Measurements from ENCODE around the gene AHNAK. TPM values are rescaled to one million over a fixed set of nuclear protein-coding genes. Genes with fewer than 3 reads are reported as not detected.

AHNAK gene
- total RNA-seq, 1 donor from 2014 or later, result 226 TPM

DNA sequence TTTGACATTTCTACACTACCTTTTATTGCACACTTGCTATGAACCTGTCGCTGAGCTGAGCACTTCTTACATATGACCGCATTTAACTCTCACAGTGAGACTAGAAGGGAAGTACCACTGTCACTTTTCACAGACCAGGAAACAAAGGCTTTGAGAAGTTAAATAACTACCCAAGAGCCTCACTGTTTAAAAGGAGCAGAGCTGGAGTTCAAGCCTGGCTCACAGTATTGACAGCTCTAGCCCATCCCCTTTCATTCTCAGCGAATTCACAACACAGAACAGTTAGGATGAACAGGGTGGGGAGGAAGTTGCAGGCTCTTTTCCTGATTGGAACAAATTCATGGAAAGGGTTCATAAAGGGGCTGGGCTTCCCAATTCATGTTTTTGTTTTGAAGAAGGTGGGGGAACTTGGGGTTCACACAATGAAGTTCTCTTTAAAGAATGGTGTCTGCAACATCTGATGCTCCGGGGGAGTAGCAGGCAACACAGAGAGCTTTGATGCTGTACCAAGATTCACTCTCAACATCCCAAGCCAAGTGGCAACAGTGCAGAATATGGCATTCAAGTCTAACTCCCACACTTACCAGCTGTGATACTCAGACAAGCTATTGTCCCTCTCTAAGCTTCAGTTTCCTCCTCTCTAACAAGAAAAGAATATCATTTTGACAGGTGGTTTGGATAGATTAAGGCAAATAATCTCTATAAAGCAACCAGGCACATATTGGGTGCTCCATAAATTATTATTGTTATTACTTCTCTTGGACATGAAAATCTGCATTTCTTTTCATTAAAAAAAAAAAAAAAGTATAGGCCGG, 110.6 kb downstream of the AHNAK start:
- TF ChIP-seq, protein P1, sequence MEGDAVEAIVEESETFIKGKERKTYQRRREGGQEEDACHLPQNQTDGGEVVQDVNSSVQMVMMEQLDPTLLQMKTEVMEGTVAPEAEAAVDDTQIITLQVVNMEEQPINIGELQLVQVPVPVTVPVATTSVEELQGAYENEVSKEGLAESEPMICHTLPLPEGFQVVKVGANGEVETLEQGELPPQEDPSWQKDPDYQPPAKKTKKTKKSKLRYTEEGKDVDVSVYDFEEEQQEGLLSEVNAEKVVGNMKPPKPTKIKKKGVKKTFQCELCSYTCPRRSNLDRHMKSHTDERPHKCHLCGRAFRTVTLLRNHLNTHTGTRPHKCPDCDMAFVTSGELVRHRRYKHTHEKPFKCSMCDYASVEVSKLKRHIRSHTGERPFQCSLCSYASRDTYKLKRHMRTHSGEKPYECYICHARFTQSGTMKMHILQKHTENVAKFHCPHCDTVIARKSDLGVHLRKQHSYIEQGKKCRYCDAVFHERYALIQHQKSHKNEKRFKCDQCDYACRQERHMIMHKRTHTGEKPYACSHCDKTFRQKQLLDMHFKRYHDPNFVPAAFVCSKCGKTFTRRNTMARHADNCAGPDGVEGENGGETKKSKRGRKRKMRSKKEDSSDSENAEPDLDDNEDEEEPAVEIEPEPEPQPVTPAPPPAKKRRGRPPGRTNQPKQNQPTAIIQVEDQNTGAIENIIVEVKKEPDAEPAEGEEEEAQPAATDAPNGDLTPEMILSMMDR (IDR thresholded peaks at IDR 0.05; ENCODE audit: insufficient read depth, low read length, poor library complexity, severe bottlenecking), result no peak
- no peak for DNase-seq (ENCODE audit: low read depth)
- Histone ChIP-seq H3K27me3 (ENCODE audit: control insufficient read depth, insufficient read depth, low read length) (no peaks in the 10 kb centered on the region), H3K4me3 (ENCODE audit: low read depth, low read length) (no peak overlapping the region), H3K36me3 (ENCODE audit: control insufficient read depth, insufficient read depth, low read length) (no peaks in the 10 kb centered on the region)

GRCh38 chr11:62433904-62434276, 112.7 kb downstream of the AHNAK start:
- no peak for DNase-seq (ENCODE audit: low read depth)
- Histone ChIP-seq H3K36me3 (ENCODE audit: control insufficient read depth, insufficient read depth, low read length) (no peaks in the 10 kb centered on the region), H3K27me3 (ENCODE audit: control insufficient read depth, insufficient read depth, low read length) (no peaks in the 10 kb centered on the region), H3K4me3 (ENCODE audit: low read depth, low read length) (no peak overlapping the region)
- TF ChIP-seq, protein P1 (IDR thresholded peaks at IDR 0.05; ENCODE audit: insufficient read depth, low read length, poor library complexity, severe bottlenecking), result no peak

- TF ChIP-seq, protein P1 (IDR thresholded peaks at IDR 0.05; ENCODE audit: insufficient read depth, low read length, poor library complexity, severe bottlenecking), result no peak
- H3K27me3 ChIP-seq (ENCODE audit: control insufficient read depth, insufficient read depth, low read length), result no peaks in the 10 kb centered on the region
- no peak overlapping the region for H3K4me3 ChIP-seq (ENCODE audit: low read depth, low read length)
Observed at GRCh38 chr11:62433141-62433903, 113.3 kb downstream of the AHNAK start.

GRCh38 chr11:62432695-62433094, 113.9 kb downstream of the AHNAK start:
- DNase-seq (ENCODE audit: low read depth), result no peak
- Histone ChIP-seq H3K27me3 (ENCODE audit: control insufficient read depth, insufficient read depth, low read length) (no peaks in the 10 kb centered on the region), H3K36me3 (ENCODE audit: control insufficient read depth, insufficient read depth, low read length) (no peaks in the 10 kb centered on the region), H3K4me3 (ENCODE audit: low read depth, low read length) (no peak overlapping the region)
- TF ChIP-seq, protein P1 (IDR thresholded peaks at IDR 0.05; ENCODE audit: insufficient read depth, low read length, poor library complexity, severe bottlenecking), result no peak

More at GRCh38 chr11:62433141-62433903, 113.3 kb downstream of the AHNAK start:
- no peaks in the 10 kb centered on the region for H3K36me3 ChIP-seq (ENCODE audit: control insufficient read depth, insufficient read depth, low read length)
- DNase-seq (ENCODE audit: low read depth), result no peak

DNA sequence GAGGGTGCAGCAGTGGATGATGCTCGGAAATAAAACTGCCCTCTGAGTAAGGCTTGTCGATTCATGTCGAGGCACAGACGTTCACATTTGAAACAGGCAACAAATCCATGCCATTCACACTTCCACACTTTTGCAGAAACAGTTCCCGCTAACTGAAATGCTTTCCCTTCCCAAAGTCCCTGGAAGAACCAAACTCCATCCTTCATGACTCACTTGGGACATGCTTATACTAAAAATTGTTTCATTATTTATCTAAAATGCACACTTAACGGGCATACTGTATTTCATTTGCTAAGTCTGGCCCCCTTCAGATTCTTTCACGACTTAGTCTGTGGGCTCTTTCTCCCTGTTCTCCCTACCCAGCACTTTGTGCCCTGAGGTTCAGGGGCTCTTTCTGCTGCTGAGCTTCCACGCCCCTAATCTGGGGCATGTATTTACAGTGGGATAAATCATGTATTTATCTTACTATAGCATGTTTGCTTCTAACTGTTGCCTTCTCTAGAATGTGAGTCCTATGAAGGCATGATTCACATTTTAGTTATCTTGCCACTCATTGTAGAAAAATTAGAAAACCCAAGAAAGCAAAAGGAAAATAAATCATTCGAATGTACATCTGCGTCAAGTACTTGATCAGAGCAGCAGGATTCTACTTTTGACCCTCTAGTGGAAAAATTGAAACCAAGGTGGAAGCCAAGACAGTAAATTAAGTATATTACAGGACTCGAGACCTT, 115.3 kb downstream of the AHNAK start:
- Histone ChIP-seq H3K36me3 (ENCODE audit: control insufficient read depth, insufficient read depth, low read length) (no peaks in the 10 kb centered on the region), H3K4me3 (ENCODE audit: low read depth, low read length) (no peak overlapping the region), H3K27me3 (ENCODE audit: control insufficient read depth, insufficient read depth, low read length) (no peaks in the 10 kb centered on the region)
- TF ChIP-seq, protein P1 (IDR thresholded peaks at IDR 0.05; ENCODE audit: insufficient read depth, low read length, poor library complexity, severe bottlenecking), result no peak
- DNase-seq (ENCODE audit: low read depth), result no peak

All from kidney epithelial cell (primary cell).